Neural cell (in vitro differentiated cells): ENCODE measurements around the gene PRRX1. TPM values are rescaled to one million over a fixed set of nuclear protein-coding genes. Genes with fewer than 3 reads are reported as not detected.
A peak's percentile ranks its signal among the peaks of the same experiment; 100 is the strongest.

Experiments
- H2AFZ ChIP-seq: fragments of 200-600, 300-800 bp; sonication (generic), shearing (Covaris generic); 2 replicates; pipeline ENCODE4 v1.6.0; 2014; ENCODE audit warnings: low read depth, mild to moderate bottlenecking, antibody characterized with exemption, low read length, moderate library complexity
- H3F3A ChIP-seq: fragments of 200-600 bp; shearing (Covaris generic); 2 replicates; pipeline ENCODE4 v1.6.1; 2016; ENCODE audit warnings: mild to moderate bottlenecking, moderate library complexity, mixed read lengths, antibody characterized with exemption, low read length; ENCODE audit not compliant: insufficient read depth, poor library complexity, severe bottlenecking
- H3K27ac ChIP-seq: fragments of 200-600, 300-800 bp; sonication (generic), shearing (Covaris generic); 2 replicates; pipeline ENCODE4 v1.5.1; 2014; ENCODE audit warnings: mild to moderate bottlenecking, low read length, moderate library complexity
- H3K27me3 ChIP-seq: fragments of 300-800, 200-600 bp; sonication (generic), shearing (Covaris generic); 2 replicates; pipeline ENCODE4 v1.6.0; 2014; ENCODE audit warnings: mild to moderate bottlenecking, low read depth, low read length, moderate library complexity; ENCODE audit not compliant: insufficient read depth
- H3K36me3 ChIP-seq: fragments of 300-800, 200-600 bp; sonication (generic), shearing (Covaris generic); 2 replicates; pipeline ENCODE4 v1.5.1; 2014; ENCODE audit warnings: mild to moderate bottlenecking, antibody characterized with exemption, low read length, moderate library complexity; ENCODE audit not compliant: insufficient read depth
- H3K4me2 ChIP-seq: fragments of 300-800, 200-600 bp; sonication (generic), shearing (Covaris generic); 2 replicates; pipeline ENCODE4 v1.6.0; 2014; ENCODE audit warnings: mild to moderate bottlenecking, low read length
- H3K4me3 ChIP-seq: fragments of 300-800, 200-600 bp; sonication (generic), shearing (Covaris generic); 2 replicates; pipeline ENCODE4 v1.5.1; 2014; ENCODE audit warnings: mild to moderate bottlenecking, low read length, moderate library complexity
- H3K79me2 ChIP-seq: fragments of 200-600 bp; shearing (Covaris generic); replicated peaks from 2 replicates; pipeline ENCODE4 v1.6.0; 2014; ENCODE audit warnings: mild to moderate bottlenecking, low read length, moderate library complexity; ENCODE audit not compliant: insufficient read depth
- H3K9ac ChIP-seq: fragments of 300-800, 200-600 bp; sonication (generic), shearing (Covaris generic); 2 replicates; pipeline ENCODE4 v1.6.1; 2016; ENCODE audit warnings: mild to moderate bottlenecking, low read length, mixed read lengths
- H3K9me2 ChIP-seq: fragments of 200-600 bp; shearing (Covaris generic); 2 replicates; pipeline ENCODE4 v1.6.1; 2016; ENCODE audit warnings: mild to moderate bottlenecking, low read length, mixed read lengths; ENCODE audit not compliant: insufficient read depth
- H3K9me3 ChIP-seq: fragments of 200-600, 300-800 bp; sonication (generic), shearing (Covaris generic); 2 replicates; pipeline ENCODE4 v1.6.1; 2016; ENCODE audit warnings: mild to moderate bottlenecking, mixed run types, low read length, moderate library complexity, mixed read lengths
- H4K20me1 ChIP-seq: fragments of 200-600 bp; shearing (Covaris generic); 2 replicates; pipeline ENCODE4 v1.6.1; 2016; ENCODE audit warnings: mild to moderate bottlenecking, mixed run types; ENCODE audit not compliant: insufficient read depth
- EP300 ChIP-seq: fragments of 450-650 bp; conservative IDR thresholded peaks from 2 replicates; pipeline ENCODE4 v1.6.1; 2014; ENCODE audit warnings: antibody characterized with exemption, mild to moderate bottlenecking, moderate library complexity; ENCODE audit not compliant: poor library complexity, severe bottlenecking
- EZH2 ChIP-seq: fragments of 200-600, 300-800 bp; shearing (Covaris generic), sonication (generic); IDR thresholded peaks from 2 replicates; pipeline ENCODE4 v1.6.1; 2014; ENCODE audit warnings: antibody characterized with exemption, low read length, borderline replicate concordance, mild to moderate bottlenecking; ENCODE audit not compliant: insufficient read depth, poor library complexity, severe bottlenecking
- MXI1 ChIP-seq: fragments of 450-650 bp; conservative IDR thresholded peaks from 2 replicates; pipeline ENCODE4 v1.6.1; 2014; ENCODE audit warnings: antibody characterized with exemption, mild to moderate bottlenecking; ENCODE audit not compliant: poor library complexity, severe bottlenecking
- POLR2AphosphoS5 ChIP-seq: IDR thresholded peaks from 2 replicates; pipeline ENCODE4 v1.6.1; 2012
- RAD21 ChIP-seq: fragments of 450-650 bp; conservative IDR thresholded peaks from 2 replicates; pipeline ENCODE4 v1.6.1; 2014; ENCODE audit warnings: antibody characterized with exemption, mild to moderate bottlenecking, moderate library complexity
- REST ChIP-seq: IDR thresholded peaks from 2 replicates; pipeline ENCODE4 v1.6.1; 2012; ENCODE audit warnings: borderline replicate concordance
- SMC3 ChIP-seq: fragments of 450-650 bp; conservative IDR thresholded peaks from 2 replicates; pipeline ENCODE4 v1.6.1; 2014; ENCODE audit warnings: antibody characterized with exemption, mild to moderate bottlenecking, moderate library complexity; ENCODE audit not compliant: poor library complexity
- TAF1 ChIP-seq: IDR thresholded peaks from 2 replicates; pipeline ENCODE4 v1.6.1; 2012; ENCODE audit warnings: low read depth
- polyA plus RNA-seq: library from polyadenylated mRNA; depleted of rRNA; stranded (reverse); fragments of >200 nt; gene quantifications from 2 replicates; pipeline ENCODE4 v1.2.3, GENCODE V29; 2014
- TF ChIP-seq, protein P1 (sequence below): fragments of 450-650 bp; IDR thresholded peaks from 2 replicates; pipeline ENCODE4 v1.5.1; 2014; ENCODE audit warnings: antibody characterized with exemption, mild to moderate bottlenecking, moderate library complexity; ENCODE audit not compliant: poor library complexity, severe bottlenecking

The PRRX1 gene
- polyA plus RNA-seq, 1 donor from 2014 or later, result 0.10 TPM

- no peaks in the 10 kb centered on the region for H3K36me3 ChIP-seq
- H3K27ac ChIP-seq, result no peak overlapping the region
- no peak for TF ChIP-seq POLR2AphosphoS5
- TF ChIP-seq REST, result no peak
- TF ChIP-seq, protein P1, sequence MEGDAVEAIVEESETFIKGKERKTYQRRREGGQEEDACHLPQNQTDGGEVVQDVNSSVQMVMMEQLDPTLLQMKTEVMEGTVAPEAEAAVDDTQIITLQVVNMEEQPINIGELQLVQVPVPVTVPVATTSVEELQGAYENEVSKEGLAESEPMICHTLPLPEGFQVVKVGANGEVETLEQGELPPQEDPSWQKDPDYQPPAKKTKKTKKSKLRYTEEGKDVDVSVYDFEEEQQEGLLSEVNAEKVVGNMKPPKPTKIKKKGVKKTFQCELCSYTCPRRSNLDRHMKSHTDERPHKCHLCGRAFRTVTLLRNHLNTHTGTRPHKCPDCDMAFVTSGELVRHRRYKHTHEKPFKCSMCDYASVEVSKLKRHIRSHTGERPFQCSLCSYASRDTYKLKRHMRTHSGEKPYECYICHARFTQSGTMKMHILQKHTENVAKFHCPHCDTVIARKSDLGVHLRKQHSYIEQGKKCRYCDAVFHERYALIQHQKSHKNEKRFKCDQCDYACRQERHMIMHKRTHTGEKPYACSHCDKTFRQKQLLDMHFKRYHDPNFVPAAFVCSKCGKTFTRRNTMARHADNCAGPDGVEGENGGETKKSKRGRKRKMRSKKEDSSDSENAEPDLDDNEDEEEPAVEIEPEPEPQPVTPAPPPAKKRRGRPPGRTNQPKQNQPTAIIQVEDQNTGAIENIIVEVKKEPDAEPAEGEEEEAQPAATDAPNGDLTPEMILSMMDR, result peak; percentile 50
- TF ChIP-seq SMC3, result no peak
- TF ChIP-seq EP300, result no peak
- TF ChIP-seq RAD21, result peak; percentile 14
- TF ChIP-seq TAF1, result no peak
- no peak for TF ChIP-seq MXI1
- no peaks in the 10 kb centered on the region for H3K79me2 ChIP-seq
- H3K9me3 ChIP-seq, result no peaks in the 10 kb centered on the region
- H2AFZ ChIP-seq, result no peak overlapping the region
- no peaks in the 10 kb centered on the region for H4K20me1 ChIP-seq
- H3K9me2 ChIP-seq, result no peaks in the 10 kb centered on the region
- no peak overlapping the region for H3K9ac ChIP-seq
- no peak overlapping the region for H3K4me2 ChIP-seq
- H3K4me3 ChIP-seq, result no peak overlapping the region
- H3F3A ChIP-seq, result no peaks in the 10 kb centered on the region
- peaks cover 83% of the 10 kb centered on the region for H3K27me3 ChIP-seq
These were observed 7.1 kb downstream of the PRRX1 start for GRCh38 chr1:170670802-170671628.

DNA sequence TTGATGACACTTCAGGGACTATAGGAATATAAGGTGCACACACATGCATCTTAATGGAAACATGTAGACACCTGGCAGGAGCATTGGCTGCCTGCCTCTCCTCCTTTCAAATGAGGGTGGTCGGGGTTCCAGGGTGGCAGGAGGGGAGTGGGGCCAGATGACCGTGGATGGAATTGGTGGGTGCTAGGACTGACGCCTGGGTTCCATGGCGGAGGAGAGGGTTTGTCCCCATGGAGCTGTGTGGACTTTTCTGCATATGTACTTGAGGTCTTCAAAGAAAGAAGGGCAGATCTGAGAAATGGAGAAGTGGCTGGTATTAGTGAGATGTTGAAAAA, 7.7 kb downstream of the PRRX1 start:
- no peak overlapping the region for H3K4me3 ChIP-seq
- no peak overlapping the region for H3K4me2 ChIP-seq

More for the DNA sequence above, 7.7 kb downstream of the PRRX1 start:
- Histone ChIP-seq H3F3A (no peaks in the 10 kb centered on the region), H3K79me2 (no peaks in the 10 kb centered on the region), H3K27ac (no peak overlapping the region), H4K20me1 (no peaks in the 10 kb centered on the region), H2AFZ (no peak overlapping the region), H3K9ac (no peak overlapping the region), H3K27me3 (peaks cover 77% of the 10 kb centered on the region), H3K36me3 (no peaks in the 10 kb centered on the region), H3K9me3 (no peaks in the 10 kb centered on the region), H3K9me2 (no peaks in the 10 kb centered on the region)
- TF ChIP-seq, protein P1, result no peak
- no peak for TF ChIP-seq EZH2
- TF ChIP-seq TAF1, result no peak
- TF ChIP-seq REST, result no peak
- no peak for TF ChIP-seq RAD21
- TF ChIP-seq POLR2AphosphoS5, result no peak
- no peak for TF ChIP-seq EP300
- no peak for TF ChIP-seq MXI1
- TF ChIP-seq SMC3, result no peak
